Transverse colon (tissue), 3 donors: ENCODE measurements around the gene MN1.

Source experiments
- POLR2A ChIP-seq: fragments of 450-650 bp; IDR thresholded peaks from one replicate; pipeline ENCODE4 v1.6.1; 2016; ENCODE audit warnings: antibody characterized with exemption, mild to moderate bottlenecking, moderate library complexity
- TF ChIP-seq, protein P1 (sequence below), 5 experiments: fragments of 200-600 bp in 3 of 5; fragments of 450-650 bp in 2 of 5; sonication (generic) in 3 of 5; IDR thresholded peaks; 1 replicate in 2 of 5; 2 replicates in 3 of 5; pipeline ENCODE4 v1.5.1; 2016 to 2017; ENCODE audit warnings: antibody characterized with exemption in 5 of 5, inconsistent platforms in 3 of 5, mild to moderate bottlenecking in 2 of 5, moderate library complexity in 1 of 5

DNA sequence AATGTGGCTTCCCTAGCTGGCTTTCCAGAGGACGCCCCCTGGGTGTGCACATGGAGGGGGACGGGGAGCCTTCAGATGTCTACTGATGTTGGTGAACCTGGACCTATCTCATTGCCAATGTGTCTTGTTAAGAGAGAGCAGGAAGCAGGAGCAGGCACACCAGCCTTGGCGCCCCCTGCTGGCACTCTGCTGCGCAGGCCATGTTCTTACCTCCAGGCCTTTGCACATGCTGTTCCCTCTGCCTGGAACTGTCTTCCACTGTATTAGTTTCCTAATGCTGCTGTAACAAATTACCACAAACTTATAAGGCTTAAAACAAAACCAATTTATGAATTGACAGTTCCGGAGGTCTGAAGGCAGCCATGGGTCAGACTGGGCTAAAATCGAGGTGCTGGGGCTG is 23.6 kb upstream of the MN1 start:
- no peak for TF ChIP-seq POLR2A
- TF ChIP-seq, protein P1, sequence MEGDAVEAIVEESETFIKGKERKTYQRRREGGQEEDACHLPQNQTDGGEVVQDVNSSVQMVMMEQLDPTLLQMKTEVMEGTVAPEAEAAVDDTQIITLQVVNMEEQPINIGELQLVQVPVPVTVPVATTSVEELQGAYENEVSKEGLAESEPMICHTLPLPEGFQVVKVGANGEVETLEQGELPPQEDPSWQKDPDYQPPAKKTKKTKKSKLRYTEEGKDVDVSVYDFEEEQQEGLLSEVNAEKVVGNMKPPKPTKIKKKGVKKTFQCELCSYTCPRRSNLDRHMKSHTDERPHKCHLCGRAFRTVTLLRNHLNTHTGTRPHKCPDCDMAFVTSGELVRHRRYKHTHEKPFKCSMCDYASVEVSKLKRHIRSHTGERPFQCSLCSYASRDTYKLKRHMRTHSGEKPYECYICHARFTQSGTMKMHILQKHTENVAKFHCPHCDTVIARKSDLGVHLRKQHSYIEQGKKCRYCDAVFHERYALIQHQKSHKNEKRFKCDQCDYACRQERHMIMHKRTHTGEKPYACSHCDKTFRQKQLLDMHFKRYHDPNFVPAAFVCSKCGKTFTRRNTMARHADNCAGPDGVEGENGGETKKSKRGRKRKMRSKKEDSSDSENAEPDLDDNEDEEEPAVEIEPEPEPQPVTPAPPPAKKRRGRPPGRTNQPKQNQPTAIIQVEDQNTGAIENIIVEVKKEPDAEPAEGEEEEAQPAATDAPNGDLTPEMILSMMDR (IDR thresholded peaks at IDR 0.05) = peak in 2 of 5 experiments; percentile 10 to 14
